NK-92 (cell line): Measurements from ENCODE around the gene R3HDML.
"Not testable (repeated sequence)": the region's sequence is repeated elsewhere in the genome, so short reads cannot be mapped to it uniquely, and the experiment has no call there.

ENCODE experiments used
- DNase-seq: peaks from one replicate; lab custom pipeline; 2025; ENCODE audit not compliant: unreplicated experiment; lab: John Stamatoyannopoulos, UW

R3HDML gene

GRCh38 chr20:44327748-44328147, 9.1 kb upstream of the R3HDML start:
- not testable (repeated sequence) for DNase-seq

GRCh38 chr20:44328428-44328827, 8.4 kb upstream of the R3HDML start:
- DNase-seq: no peak

GRCh38 chr20:44331201-44331600, 5.6 kb upstream of the R3HDML start:
- no peak for DNase-seq

GRCh38 chr20:44334306-44334705, 2.5 kb upstream of the R3HDML start:
- DNase-seq: no peak

GRCh38 chr20:44334709-44335108, 2.1 kb upstream of the R3HDML start:
- DNase-seq: no peak

GRCh38 chr20:44335675-44336074, 1.2 kb upstream of the R3HDML start:
- DNase-seq: no peak

- DNase-seq: no peak
Observed at GRCh38 chr20:44336086-44336485, 757 bp upstream of the R3HDML start.

GRCh38 chr20:44342248-44342647, 5.4 kb downstream of the R3HDML start:
- no peak for DNase-seq

- no peak for DNase-seq
Observed at GRCh38 chr20:44343162-44343675, 6.4 kb downstream of the R3HDML start.

GRCh38 chr20:44344723-44345122, 7.9 kb downstream of the R3HDML start:
- DNase-seq: no peak

- DNase-seq: no peak
Observed at GRCh38 chr20:44345147-44345546, 8.3 kb downstream of the R3HDML start.

- DNase-seq: not testable (repeated sequence)
Observed at GRCh38 chr20:44345941-44346340, 9.1 kb downstream of the R3HDML start.

GRCh38 chr20:44348168-44348659, 11.4 kb downstream of the R3HDML start:
- DNase-seq: no peak

- DNase-seq: no peak
Observed at GRCh38 chr20:44349349-44349748, 12.5 kb downstream of the R3HDML start.

- no peak for DNase-seq
Observed at GRCh38 chr20:44350567-44350966, 13.7 kb downstream of the R3HDML start.

GRCh38 chr20:44354979-44355497, 18.2 kb downstream of the R3HDML start:
- DNase-seq: no peak

- DNase-seq: no peak
Observed at GRCh38 chr20:44355498-44356352, 18.9 kb downstream of the R3HDML start, which contains the start of gene HNF4A. TSS of gene HNF4A (plus strand) at chr20:44355699. CDS start at chr20:44355805, 106 bp downstream.

- no peak for DNase-seq
Observed at GRCh38 chr20:44356353-44356723, 19.5 kb downstream of the R3HDML start.

GRCh38 chr20:44357020-44357419, 20.2 kb downstream of the R3HDML start:
- no peak for DNase-seq

- DNase-seq: no peak
Observed at GRCh38 chr20:44357555-44358125, 20.8 kb downstream of the R3HDML start.

- no peak for DNase-seq
Observed at GRCh38 chr20:44358776-44359175, 21.9 kb downstream of the R3HDML start.

GRCh38 chr20:44360221-44360620, 23.4 kb downstream of the R3HDML start:
- no peak for DNase-seq
